Stimulated activated CD8-positive, alpha-beta memory T cell treated with anti-CD3 and anti-CD28 coated beads, Interleukin-7, amount 100 ng/mL, for 48 hours (primary cell): ENCODE measurements around the gene PTMA.
"Not testable (repeated sequence)": the region's sequence is repeated elsewhere in the genome, so short reads cannot be mapped to it uniquely, and the experiment has no call there.

Experiments
- DNase-seq, 2 donors: peaks; one replicate each; pipeline ENCODE4 v3.0.0-alpha.2; 2020; ENCODE audit warnings: low read depth in 1 of 2; ENCODE audit errors: extremely low read depth in 1 of 2

The PTMA gene

GRCh38 chr2:231714639-231715498, 6.5 kb downstream of the PTMA start:
- peak in 1 of 2 donors; percentile 70 for DNase-seq

- DNase-seq: no peak
These were observed 7.1 kb downstream of the PTMA start for GRCh38 chr2:231715499-231715837.

GRCh38 chr2:231715988-231716616, 7.8 kb downstream of the PTMA start:
- DNase-seq: no peak

GRCh38 chr2:231716666-231717280, 8.4 kb downstream of the PTMA start:
- no peak for DNase-seq

GRCh38 chr2:231717281-231718171, 9.2 kb downstream of the PTMA start:
- DNase-seq: peak in 1 of 2 donors; percentile 38

- DNase-seq: no peak
These were observed 10.5 kb downstream of the PTMA start for GRCh38 chr2:231718799-231719198.

GRCh38 chr2:231720292-231720986, 12.1 kb downstream of the PTMA start:
- DNase-seq: no peak

- no peak for DNase-seq
These were observed 13.0 kb downstream of the PTMA start for GRCh38 chr2:231720987-231721966.

- DNase-seq: no peak
These were observed 14.5 kb downstream of the PTMA start for GRCh38 chr2:231722721-231723307.

- no peak for DNase-seq
These were observed 17.2 kb downstream of the PTMA start for GRCh38 chr2:231725476-231725875.

- DNase-seq: no peak
These were observed 18.0 kb downstream of the PTMA start for GRCh38 chr2:231726276-231726675.

- DNase-seq: no peak
These were observed 19.3 kb downstream of the PTMA start for GRCh38 chr2:231727621-231728020.

- no peak for DNase-seq
These were observed 24.3 kb downstream of the PTMA start for GRCh38 chr2:231732604-231733003.

- DNase-seq: no peak
These were observed 29.4 kb downstream of the PTMA start for GRCh38 chr2:231737761-231738160.

- no peak for DNase-seq
These were observed 35.2 kb downstream of the PTMA start for GRCh38 chr2:231743376-231744116.

GRCh38 chr2:231745303-231746038, 37.1 kb downstream of the PTMA start:
- DNase-seq: no peak

GRCh38 chr2:231748153-231748896, 40.0 kb downstream of the PTMA start:
- DNase-seq: not testable (repeated sequence)
